ENCODE measurements around the gene TNFRSF25. TPM values are rescaled to one million over a fixed set of nuclear protein-coding genes. Genes with fewer than 3 reads are reported as not detected.

TNFRSF25 gene
- total and polyA plus RNA-seq, 2 of the 8 experiments (the other 6 are each of a cell fraction or from before 2014, with no cell fraction given), result 10.7 to 19.5 TPM

DNA sequence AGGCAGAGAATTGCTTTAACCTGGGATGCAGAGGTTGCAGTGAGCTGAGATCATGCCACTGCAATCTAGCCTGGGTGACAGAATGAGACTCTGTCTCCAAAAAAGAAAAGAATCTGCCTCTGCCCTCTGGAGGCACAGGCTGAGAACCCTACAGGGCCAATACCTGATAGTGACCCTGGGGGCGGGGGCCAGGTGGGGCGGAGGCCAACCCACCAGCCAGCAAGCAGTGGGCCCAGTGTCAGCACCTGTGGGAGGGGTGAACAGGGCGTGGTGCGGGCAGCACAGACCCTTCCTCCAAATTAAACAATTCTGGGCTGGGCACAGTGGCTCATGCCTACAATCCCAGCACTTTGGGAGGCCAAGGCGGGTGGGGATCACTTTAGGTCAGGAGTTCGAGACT lies 44.5 kb upstream of the TNFRSF25 start:
- no peaks in the 10 kb centered on the region for H4K20me1 ChIP-seq (replicated peaks in 1 of 2; ENCODE audit: control insufficient read depth in 1 of 2, insufficient read depth in 2 of 2, low read length in 2 of 2)
- no peak overlapping the region for H4K5ac ChIP-seq (ENCODE audit: insufficient read length, low read depth, low read length)
- TF ChIP-seq GTF2F1 (IDR thresholded peaks at IDR 0.05; ENCODE audit: borderline replicate concordance, low read depth, low read length) (no peak), BCL11A (IDR thresholded peaks at IDR 0.05; ENCODE audit: low read depth in 2 of 2, low read length in 2 of 2) (no peak), EP300 (IDR thresholded peaks at IDR 0.05; ENCODE audit: borderline replicate concordance in 1 of 2, low read depth in 2 of 2, low read length in 2 of 2) (no peak), JUN (IDR thresholded peaks at IDR 0.05; ENCODE audit: low read depth, low read length) (no peak), TAF1 (IDR thresholded peaks at IDR 0.05; ENCODE audit: low read depth, low read length) (no peak), YY1 (IDR thresholded peaks at IDR 0.05; ENCODE audit: low read depth, low read length) (no peak), BACH1 (IDR thresholded peaks at IDR 0.05; ENCODE audit: low read length) (no peak), TBP (IDR thresholded peaks at IDR 0.05; ENCODE audit: low read depth, low read length) (no peak), SRF (IDR thresholded peaks at IDR 0.05; ENCODE audit: low read depth, low read length) (no peak), RXRA (IDR thresholded peaks at IDR 0.05; ENCODE audit: insufficient read depth, low read depth, low read length) (no peak), CEBPB (IDR thresholded peaks at IDR 0.05; ENCODE audit: low read depth, low read length) (no peak)
- TF ChIP-seq, protein P1, sequence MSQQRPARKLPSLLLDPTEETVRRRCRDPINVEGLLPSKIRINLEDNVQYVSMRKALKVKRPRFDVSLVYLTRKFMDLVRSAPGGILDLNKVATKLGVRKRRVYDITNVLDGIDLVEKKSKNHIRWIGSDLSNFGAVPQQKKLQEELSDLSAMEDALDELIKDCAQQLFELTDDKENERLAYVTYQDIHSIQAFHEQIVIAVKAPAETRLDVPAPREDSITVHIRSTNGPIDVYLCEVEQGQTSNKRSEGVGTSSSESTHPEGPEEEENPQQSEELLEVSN (IDR thresholded peaks at IDR 0.05), result no peak
- H3K9ac ChIP-seq (replicated peaks in 1 of 4; ENCODE audit: extremely low read depth in 1 of 4, low read depth in 3 of 4, low read length in 3 of 4), result no peak overlapping the region
- no peak overlapping the region for H3K4me2 ChIP-seq (ENCODE audit: insufficient read depth in 1 of 2, low read depth in 2 of 2, low read length in 2 of 2)
- H3K36me3 ChIP-seq (ENCODE audit: control insufficient read depth in 2 of 4, insufficient read depth in 4 of 4, low read length in 3 of 4), result no peaks in the 10 kb centered on the region
- no peak overlapping the region for H4K8ac ChIP-seq (ENCODE audit: extremely low read depth, insufficient read depth, low read length)
- no peak overlapping the region for H3K18ac ChIP-seq (ENCODE audit: extremely low read depth, low read length)
- no peak overlapping the region for H4K91ac ChIP-seq (replicated peaks; ENCODE audit: insufficient read length, low read length)
- no peak overlapping the region for H2BK5ac ChIP-seq (ENCODE audit: low read depth, low read length)
- no peak overlapping the region for H3K14ac ChIP-seq (ENCODE audit: insufficient read length)
- no peak overlapping the region for H3K27ac ChIP-seq (ENCODE audit: low read depth, low read length)
- H2BK12ac ChIP-seq (ENCODE audit: low read depth, low read length), result no peak overlapping the region
- H3K4ac ChIP-seq (replicated peaks; ENCODE audit: insufficient read length, low read depth, low read length), result no peak overlapping the region
- no peak overlapping the region for H2AFZ ChIP-seq (ENCODE audit: low read length)
- FAIRE-seq, result no peak
- H3K27me3 ChIP-seq (replicated peaks in 1 of 4; ENCODE audit: control insufficient read depth in 3 of 4, extremely low read depth in 1 of 4, insufficient read depth in 3 of 4, low read length in 3 of 4), result no peaks in the 10 kb centered on the region
- H3K79me2 ChIP-seq (ENCODE audit: control insufficient read depth in 1 of 2, insufficient read depth in 2 of 2, low read length in 2 of 2), result no peaks in the 10 kb centered on the region
- no peak overlapping the region for H2BK120ac ChIP-seq (replicated peaks; ENCODE audit: low read depth, low read length)
- H3K9me3 ChIP-seq (ENCODE audit: insufficient read depth in 2 of 2, low read depth in 1 of 2, low read length in 1 of 2), result no peaks in the 10 kb centered on the region
- DNase-seq (ENCODE audit: low read depth in 1 of 2, low spot score in 2 of 2), result no peak
- ChIA-PET CTCF (ENCODE audit: partially characterized antibody) (interaction anchor here (1.0 to 1.2 kb wide), 2 partner anchors 73 to 90 kb away, joined by 3 read pairs; no protein-coding TSS in a partner anchor), POLR2A (ENCODE audit: partially characterized antibody) (no interaction called here)
- H3K56ac ChIP-seq (replicated peaks; ENCODE audit: insufficient read length, low read depth, low read length), result no peak overlapping the region
- H2BK20ac ChIP-seq (ENCODE audit: low read length), result no peak overlapping the region
- H3K4me3 ChIP-seq (ENCODE audit: extremely low read depth in 1 of 4, insufficient read depth in 2 of 4, low read depth in 3 of 4, low read length in 4 of 4), result no peak overlapping the region
- H2BK15ac ChIP-seq (ENCODE audit: low read length), result no peak overlapping the region
- WGBS, 2 experiments (ENCODE audit: extremely low coverage in 1 of 2, insufficient coverage in 1 of 2, insufficient read length in 1 of 2, insufficient replicate concordance in 2 of 2, low coverage in 1 of 2, low lambda C conversion rate in 2 of 2, missing lambda C conversion rate in 1 of 2), result 83% methylated on average over 3 of the region's 6 CpGs; no CpG with 5 or more reads in 1 of the 2 experiments
- no peak overlapping the region for H2AK5ac ChIP-seq (ENCODE audit: low read depth, low read length)
- H3K23ac ChIP-seq (ENCODE audit: insufficient read length), result no peak overlapping the region
- no peaks in the 10 kb centered on the region for H3K79me1 ChIP-seq (ENCODE audit: low read depth, low read length)
- no peaks in the 10 kb centered on the region for H3K23me2 ChIP-seq (ENCODE audit: low read depth, low read length)
- H3K4me1 ChIP-seq (replicated peaks in 1 of 4; ENCODE audit: control insufficient read depth in 3 of 4, insufficient read depth in 4 of 4, low read length in 3 of 4), result no peaks in the 10 kb centered on the region; a peak in 3 of 7 replicates

Measured in H1 (cell line).